Bronchial epithelial cell (primary cell): ENCODE results near the gene PTPRN2. TPM values are rescaled to one million over a fixed set of nuclear protein-coding genes. Genes with fewer than 3 reads are reported as not detected.

Experiments used
- DNase-seq: peaks from one replicate; pipeline ENCODE4 v3.0.0-alpha.2; 2010; ENCODE audit warnings: low read depth
- FAIRE-seq: peaks from 2 replicates; lab custom pipeline; 2011; peaks lifted over from hg19 to GRCh38; lab: Jason Lieb, UNC
- H3K27me3 ChIP-seq: 2 replicates; pipeline ENCODE4 v1.5.1; 2011; ENCODE audit warnings: low read length; ENCODE audit not compliant: control insufficient read depth, insufficient read depth
- H3K36me3 ChIP-seq: 2 replicates; pipeline ENCODE4 v1.5.1; 2011; ENCODE audit warnings: low read length; ENCODE audit not compliant: control insufficient read depth, insufficient read depth
- H3K4me3 ChIP-seq: 2 replicates; pipeline ENCODE4 v1.5.1; 2011; ENCODE audit warnings: mild to moderate bottlenecking, low read depth, low read length, control low read depth
- CTCF ChIP-seq: IDR thresholded peaks from 2 replicates; pipeline ENCODE4 v1.5.1; 2011; ENCODE audit warnings: mild to moderate bottlenecking, moderate library complexity, low read length, control low read depth, inconsistent platforms; ENCODE audit not compliant: insufficient read depth, severe bottlenecking
- total RNA-seq: library from RNA; depleted of rRNA; stranded (reverse); fragments of >200 nt; gene quantifications from 2 replicates; pipeline ENCODE4 v1.2.1, GENCODE V29; 2014

Gene PTPRN2
- total RNA-seq, 1 donor from 2014 or later, result 1.1 TPM

GRCh38 chr7:157551325-157552070 is 1036.1 kb downstream of the PTPRN2 start:
- FAIRE-seq (no peak), DNase-seq (no peak)
- Histone ChIP-seq H3K27me3 (no peaks in the 10 kb centered on the region), H3K4me3 (no peak overlapping the region), H3K36me3 (no peaks in the 10 kb centered on the region)
- TF ChIP-seq CTCF, result no peak

GRCh38 chr7:157550300-157551275 is 1037.0 kb downstream of the PTPRN2 start:
- FAIRE-seq (no peak), DNase-seq (no peak)
- TF ChIP-seq CTCF, result no peak
- Histone ChIP-seq H3K4me3 (no peak overlapping the region), H3K27me3 (no peaks in the 10 kb centered on the region), H3K36me3 (no peaks in the 10 kb centered on the region)

GRCh38 chr7:157549612-157550299 is 1037.9 kb downstream of the PTPRN2 start:
- DNase-seq, result no peak
- no peak for FAIRE-seq
- Histone ChIP-seq H3K27me3 (no peaks in the 10 kb centered on the region), H3K4me3 (no peak overlapping the region), H3K36me3 (no peaks in the 10 kb centered on the region)
- TF ChIP-seq CTCF, result no peak

- TF ChIP-seq CTCF, result no peak
- H3K36me3 ChIP-seq, result no peaks in the 10 kb centered on the region
- DNase-seq, result no peak
These were observed 1038.8 kb downstream of the PTPRN2 start for GRCh38 chr7:157548691-157549303.

GRCh38 chr7:157547611-157548010 is 1040.0 kb downstream of the PTPRN2 start:
- Histone ChIP-seq H3K4me3 (no peak overlapping the region), H3K36me3 (no peaks in the 10 kb centered on the region), H3K27me3 (no peaks in the 10 kb centered on the region)
- TF ChIP-seq CTCF, result no peak
- no peak for DNase-seq
- no peak for FAIRE-seq

More at GRCh38 chr7:157548691-157549303, 1038.8 kb downstream of the PTPRN2 start:
- no peak for FAIRE-seq
- Histone ChIP-seq H3K4me3 (no peak overlapping the region), H3K27me3 (no peaks in the 10 kb centered on the region)
